ENCODE measurements around the gene C4A.
"Not testable (repeated sequence)": the region's sequence is repeated elsewhere in the genome, so short reads cannot be mapped to it uniquely, and the experiment has no call there.

Gene C4A

DNA sequence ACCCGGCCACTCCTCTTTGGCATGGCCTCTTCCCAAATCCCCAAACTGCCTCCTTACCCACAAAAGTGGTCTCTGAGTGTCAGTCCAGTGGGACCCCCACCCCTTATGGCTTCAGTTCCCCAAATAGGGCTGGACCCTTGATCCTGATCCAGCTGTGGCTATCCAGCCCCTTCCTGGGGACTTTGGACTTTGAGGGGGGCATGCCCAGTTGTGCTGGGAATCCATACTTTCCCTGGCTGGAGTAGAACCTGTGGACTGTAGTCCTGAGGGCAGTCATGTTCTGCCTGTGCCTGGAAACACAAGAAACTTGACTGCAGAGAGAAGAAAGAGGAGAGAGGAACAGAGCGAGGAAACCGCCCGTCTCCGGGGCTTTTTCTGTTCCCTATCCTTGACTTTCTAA is 55.3 kb downstream of the C4A start:
- DNase-seq = not testable (repeated sequence)

DNA sequence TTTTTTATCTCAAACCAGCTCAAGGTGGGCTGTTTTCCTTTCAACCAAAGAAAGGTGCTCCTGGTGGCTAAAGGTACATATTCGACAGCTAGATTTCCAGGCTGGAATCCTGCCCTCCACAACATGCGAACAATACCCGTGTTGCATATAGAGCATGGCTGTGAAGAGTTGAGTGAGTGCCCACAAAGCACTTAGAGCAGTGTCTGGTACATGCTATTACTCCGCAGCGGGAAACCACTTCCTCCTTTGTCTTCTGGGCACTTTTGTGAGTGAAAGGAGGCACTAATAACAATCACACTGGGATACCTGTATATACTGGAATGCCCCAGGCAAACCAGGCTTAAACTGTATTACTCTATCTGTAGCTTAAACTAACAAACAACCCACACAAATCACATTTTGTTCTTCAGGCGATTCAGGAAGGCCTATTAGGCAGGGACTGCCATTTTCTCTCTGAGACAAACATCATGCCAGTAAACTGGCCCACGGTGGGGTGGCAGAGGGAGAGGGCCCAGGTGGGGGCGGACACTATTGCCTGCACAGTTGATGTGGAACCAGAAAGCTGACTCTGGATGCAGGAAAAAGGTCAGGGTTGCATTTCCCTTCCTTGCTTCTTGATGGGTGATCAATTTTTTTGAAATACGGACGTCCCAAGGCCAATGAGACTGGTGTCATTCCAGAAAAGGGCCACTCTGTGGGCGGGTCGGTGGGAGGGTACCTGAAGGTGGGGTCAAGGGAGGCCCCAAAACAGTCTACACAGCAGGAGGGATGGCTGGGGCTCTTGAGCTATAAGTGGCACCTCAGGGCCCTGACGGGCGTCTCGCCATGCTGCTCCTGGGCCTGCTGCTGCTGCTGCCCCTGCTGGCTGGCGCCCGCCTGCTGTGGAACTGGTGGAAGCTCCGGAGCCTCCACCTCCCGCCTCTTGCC is 56.0 kb downstream of the C4A start, which contains the start of gene CYP21A2:
Gene CYP21A2 (plus strand): TSS at position 818 of the 927 bp plus-strand sequence. CDS start 8 bp downstream, at position 826.
- DNase-seq = not testable (repeated sequence)

DNA sequence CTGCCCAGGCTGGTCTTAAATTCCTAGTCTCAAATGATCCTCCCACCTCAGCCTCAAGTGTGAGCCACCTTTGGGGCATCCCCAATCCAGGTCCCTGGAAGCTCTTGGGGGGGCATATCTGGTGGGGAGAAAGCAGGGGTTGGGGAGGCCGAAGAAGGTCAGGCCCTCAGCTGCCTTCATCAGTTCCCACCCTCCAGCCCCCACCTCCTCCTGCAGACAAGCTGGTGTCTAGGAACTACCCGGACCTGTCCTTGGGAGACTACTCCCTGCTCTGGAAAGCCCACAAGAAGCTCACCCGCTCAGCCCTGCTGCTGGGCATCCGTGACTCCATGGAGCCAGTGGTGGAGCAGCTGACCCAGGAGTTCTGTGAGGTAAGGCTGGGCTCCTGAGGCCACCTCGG is 57.0 kb downstream of the C4A start:
- DNase-seq = not testable (repeated sequence)

DNA sequence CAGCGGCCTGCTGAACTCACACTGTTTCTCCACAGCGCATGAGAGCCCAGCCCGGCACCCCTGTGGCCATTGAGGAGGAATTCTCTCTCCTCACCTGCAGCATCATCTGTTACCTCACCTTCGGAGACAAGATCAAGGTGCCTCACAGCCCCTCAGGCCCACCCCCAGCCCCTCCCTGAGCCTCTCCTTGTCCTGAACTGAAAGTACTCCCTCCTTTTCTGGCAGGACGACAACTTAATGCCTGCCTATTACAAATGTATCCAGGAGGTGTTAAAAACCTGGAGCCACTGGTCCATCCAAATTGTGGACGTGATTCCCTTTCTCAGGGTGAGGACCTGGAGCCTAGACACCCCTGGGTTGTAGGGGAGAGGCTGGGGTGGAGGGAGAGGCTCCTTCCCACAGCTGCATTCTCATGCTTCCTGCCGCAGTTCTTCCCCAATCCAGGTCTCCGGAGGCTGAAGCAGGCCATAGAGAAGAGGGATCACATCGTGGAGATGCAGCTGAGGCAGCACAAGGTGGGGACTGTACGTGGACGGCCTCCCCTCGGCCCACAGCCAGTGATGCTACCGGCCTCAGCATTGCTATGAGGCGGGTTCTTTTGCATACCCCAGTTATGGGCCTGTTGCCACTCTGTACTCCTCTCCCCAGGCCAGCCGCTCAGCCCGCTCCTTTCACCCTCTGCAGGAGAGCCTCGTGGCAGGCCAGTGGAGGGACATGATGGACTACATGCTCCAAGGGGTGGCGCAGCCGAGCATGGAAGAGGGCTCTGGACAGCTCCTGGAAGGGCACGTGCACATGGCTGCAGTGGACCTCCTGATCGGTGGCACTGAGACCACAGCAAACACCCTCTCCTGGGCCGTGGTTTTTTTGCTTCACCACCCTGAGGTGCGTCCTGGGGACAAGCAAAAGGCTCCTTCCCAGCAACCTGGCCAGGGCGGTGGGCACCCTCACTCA is 57.7 kb downstream of the C4A start:
- DNase-seq = not testable (repeated sequence)

DNA sequence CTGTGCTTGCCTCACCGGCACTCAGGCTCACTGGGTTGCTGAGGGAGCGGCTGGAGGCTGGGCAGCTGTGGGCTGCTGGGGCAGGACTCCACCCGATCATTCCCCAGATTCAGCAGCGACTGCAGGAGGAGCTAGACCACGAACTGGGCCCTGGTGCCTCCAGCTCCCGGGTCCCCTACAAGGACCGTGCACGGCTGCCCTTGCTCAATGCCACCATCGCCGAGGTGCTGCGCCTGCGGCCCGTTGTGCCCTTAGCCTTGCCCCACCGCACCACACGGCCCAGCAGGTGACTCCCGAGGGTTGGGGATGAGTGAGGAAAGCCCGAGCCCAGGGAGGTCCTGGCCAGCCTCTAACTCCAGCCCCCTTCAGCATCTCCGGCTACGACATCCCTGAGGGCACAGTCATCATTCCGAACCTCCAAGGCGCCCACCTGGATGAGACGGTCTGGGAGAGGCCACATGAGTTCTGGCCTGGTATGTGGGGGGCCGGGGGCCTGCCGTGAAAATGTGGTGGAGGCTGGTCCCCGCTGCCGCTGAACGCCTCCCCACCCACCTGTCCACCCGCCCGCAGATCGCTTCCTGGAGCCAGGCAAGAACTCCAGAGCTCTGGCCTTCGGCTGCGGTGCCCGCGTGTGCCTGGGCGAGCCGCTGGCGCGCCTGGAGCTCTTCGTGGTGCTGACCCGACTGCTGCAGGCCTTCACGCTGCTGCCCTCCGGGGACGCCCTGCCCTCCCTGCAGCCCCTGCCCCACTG is 58.6 kb downstream of the C4A start:
- not testable (repeated sequence) for DNase-seq

DNA sequence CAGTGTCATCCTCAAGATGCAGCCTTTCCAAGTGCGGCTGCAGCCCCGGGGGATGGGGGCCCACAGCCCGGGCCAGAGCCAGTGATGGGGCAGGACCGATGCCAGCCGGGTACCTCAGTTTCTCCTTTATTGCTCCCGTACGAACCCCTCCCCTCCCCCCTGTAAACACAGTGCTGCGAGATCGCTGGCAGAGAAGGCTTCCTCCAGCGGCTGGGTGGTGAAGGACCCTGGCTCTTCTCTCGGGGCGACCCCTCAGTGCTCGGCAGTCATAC is 59.1 kb downstream of the C4A start:
- DNase-seq = not testable (repeated sequence)

DNA sequence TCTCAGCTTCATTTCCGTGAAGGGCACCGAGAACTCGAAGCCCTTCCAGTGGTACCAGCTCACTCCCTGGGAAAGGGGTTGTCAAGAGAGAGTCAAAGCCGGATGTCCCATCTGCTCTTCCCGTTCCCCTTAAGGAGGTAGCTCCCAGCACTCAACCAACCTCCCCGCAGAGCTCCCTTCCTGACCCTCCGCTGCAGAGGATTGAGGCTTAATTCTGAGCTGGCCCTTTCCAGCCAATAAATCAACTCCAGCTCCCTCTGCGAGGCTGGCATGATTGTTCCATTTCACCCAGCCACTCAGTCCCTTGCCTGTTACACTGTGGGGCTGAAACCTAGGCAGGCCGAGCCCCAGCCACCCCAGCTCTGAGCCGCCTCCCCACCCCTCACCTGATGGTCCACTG is 59.5 kb downstream of the C4A start:
- DNase-seq = not testable (repeated sequence)

DNA sequence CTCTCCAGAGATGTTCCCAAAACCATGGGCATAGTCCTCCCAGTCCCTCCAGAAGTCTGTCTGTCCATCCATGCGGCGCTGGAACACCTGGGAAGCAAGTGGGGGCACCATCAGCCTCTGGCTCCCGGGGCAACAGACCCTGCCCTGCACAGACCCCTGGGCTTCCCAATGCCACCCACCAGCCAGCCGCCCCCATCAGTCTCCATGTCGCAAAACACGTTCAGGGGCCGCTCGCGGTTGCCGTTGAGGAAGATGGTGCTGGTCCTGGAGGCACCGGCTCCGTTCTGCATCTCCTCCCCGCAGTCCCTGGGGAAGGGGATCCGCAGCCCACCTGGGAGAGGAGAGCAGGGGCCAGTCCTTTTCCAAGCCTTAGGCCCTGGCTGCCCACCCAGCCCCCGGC is 60.4 kb downstream of the C4A start:
- DNase-seq = not testable (repeated sequence)

DNA sequence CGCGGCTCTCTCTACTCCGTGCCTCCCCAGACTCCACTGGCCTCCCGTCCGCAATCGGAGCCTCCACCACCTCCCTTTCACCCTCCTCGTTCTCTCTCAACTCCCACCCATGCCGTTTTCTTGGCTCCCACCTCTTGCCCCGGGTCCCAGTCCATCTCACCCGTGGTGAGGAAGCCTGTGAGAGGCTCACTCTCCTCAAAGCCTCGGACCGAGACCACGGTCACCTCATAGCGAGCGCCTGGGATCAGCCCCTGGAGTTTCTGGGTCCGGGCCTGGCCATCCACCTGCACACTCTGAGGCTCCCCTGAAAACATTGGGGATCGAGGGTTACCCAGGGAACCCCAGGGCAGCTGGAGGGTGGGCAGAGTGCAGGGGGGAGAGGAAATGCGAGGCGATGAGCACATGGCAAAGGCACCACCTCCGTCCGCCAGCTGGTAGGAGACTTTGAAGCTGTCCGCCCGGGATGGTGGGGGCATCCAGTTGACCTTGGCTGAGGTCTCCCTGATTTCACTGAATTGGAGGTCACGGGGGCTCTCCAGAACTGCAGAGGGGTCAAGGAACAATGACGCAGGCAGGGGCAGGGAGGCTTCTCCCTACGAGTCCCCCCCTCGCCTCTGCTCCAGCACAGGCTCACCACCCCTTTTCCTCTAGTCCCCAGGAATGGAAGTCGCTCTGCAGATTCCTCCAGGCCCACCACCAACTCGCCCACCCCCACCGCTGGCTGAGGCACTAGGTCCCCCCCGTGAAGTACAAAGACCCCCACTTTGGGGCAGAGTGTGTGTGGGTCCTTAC is 61.9 kb downstream of the C4A start:
- not testable (repeated sequence) for DNase-seq

DNA sequence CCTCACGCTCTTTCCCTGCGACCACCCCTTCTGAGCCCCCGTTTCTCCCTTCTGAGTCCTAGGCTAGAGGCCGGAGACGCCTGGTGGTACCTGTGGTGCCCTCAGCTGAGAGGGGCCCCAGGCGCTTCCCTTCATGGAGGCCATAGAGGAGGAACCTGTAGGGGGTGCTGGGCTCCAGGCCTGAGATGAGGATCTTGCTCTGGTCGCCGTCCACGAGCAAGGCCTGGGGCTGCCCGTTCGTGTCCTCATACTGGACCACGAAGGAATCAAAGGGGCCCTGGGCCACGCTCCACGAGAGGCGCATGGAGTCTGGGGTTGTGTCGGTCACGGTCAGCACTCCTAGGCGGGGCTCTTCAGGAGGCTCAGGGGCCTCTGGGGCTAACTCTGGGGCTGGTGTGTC is 63.1 kb downstream of the C4A start:
- DNase-seq = not testable (repeated sequence)

DNA sequence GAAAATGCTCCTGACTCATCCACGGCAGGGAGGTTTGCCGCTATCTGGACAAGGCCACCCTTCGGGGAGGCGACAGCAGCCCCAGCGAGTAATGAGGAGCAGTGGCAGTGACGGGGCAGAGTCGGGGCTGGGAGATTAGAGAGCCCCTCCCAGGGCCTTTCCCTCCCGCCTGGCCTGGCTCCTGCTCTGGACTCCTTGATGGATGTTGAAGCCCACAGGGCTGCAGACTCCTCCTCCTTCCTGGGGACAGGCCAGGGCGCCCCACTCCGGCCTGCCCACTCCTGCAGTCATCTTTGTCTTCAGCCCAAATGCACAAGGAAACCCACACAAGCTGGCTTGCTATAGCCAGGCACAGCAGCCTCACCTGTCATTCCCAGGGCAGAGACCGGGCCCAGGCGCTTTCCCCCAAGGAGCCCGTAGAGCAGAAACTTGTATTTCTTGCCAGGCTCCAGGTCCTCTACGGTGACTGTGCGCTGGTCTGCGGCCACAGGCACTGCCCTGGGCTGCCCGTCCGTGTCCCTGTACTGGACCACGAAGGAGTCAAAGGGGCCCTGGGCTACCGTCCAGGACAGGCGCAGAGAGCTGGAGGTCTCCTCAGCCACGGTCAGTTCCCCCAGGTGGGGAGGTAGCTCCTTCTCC is 64.1 kb downstream of the C4A start:
- DNase-seq = no peak

DNA sequence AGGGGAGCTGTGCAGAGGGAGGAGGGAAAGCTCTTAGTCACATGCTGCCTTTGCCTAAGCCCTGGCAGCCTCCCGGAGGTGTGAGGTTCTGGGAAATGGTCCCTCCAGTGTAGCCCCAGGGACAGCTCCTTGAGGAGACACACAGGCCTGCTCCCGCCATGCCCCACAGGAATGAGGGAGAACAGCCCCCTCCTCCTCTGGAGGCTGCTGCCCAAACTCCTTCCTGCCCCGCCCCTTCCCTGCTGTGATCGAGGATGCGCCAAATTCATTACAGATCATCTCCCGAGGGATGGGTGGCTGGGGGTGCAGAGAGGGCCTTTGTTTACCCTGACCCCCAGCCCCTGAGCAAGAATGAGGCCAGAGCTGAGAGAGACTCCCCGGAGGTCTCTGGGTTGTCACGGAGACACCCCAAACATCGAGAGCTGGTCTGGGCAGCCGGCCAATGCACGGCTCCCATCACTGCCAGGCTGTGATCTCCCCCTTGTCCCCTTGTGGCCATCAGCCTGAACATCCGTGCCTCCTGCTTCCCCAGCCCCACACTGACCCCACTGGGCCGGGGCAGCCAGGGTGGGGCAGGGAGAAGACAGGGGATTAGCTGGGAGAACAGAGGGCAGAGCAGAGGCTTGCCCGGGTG is 64.7 kb downstream of the C4A start:
- no peak for DNase-seq

DNA sequence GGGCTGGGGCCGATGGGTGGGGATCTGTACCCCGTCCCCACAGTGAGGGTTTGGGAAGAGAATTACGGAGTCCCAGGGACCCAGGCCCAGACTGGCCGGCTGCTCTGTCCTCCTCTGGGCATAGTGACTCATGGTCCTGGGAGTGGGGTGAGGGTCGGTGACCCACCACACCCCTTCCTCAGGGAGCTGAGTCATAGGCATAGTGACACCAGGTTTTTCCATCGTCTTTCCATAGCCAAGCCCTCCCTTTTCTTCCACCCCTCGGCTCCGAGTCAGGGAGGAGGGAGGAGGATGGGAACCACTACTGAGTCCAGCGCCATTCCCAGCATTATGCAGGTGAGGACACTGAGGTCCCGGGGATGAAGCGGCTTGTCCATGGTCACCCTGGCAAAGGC is 65.2 kb downstream of the C4A start:
- no peak for DNase-seq

DNA sequence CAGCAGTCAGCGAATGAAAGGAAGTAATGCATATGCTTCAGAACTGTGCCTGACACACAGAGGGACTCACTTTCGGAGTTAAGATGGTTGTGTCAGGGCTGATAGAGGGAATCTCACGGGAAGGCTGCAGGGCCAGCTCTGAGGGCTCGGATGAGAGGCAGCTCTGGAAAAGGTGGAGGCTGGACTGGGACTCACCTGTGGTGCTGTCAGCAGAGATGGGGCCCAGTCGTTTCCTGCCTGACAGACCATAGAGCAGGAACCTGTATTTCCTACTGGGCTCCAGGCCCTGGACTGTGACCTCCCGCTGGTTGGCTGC is 65.6 kb downstream of the C4A start:
- DNase-seq = no peak

DNA sequence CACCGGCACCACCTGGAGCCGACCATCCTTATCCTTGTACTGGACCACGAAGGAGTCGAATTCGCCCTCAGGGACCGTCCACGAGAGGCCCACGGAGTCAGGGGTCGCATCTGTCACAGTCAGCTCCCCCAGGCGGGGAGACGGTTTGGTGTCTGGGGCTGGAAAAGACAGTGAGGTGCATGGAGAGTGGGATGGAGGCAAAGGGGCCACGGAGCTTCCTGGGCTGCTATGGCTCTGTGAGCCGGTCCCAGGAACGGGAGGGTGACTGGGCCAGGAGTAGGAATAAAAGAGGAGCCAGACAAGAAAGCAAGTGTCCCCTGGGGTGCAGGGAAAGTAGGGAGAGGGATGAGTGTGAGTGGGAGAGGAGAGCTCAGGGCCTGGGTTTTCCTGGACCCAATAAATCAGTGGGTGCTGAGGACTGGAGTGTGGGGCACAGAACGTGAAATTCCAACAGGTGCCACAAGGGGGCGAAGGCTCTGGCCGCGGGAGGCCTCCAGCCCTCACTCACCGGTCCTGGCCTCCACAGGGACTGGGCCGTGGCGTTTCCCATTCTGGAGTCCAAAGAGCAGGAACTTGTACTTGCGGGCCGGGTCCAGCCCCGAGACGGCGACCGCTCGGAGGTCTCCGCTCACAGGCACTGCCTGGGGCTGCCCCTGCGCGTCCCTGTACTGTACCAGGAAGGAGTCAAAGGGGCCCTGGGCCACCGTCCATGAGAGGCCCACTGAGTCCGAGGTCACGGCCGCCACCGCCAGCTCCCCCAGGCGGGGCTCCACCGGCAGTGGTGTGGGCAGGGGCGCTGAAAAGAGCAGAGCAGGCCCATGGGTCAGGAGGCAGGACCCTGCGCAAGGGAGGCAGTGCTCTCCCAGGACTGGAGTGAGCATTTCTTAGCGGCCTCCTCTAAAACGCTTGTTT is 66.3 kb downstream of the C4A start:
- DNase-seq = peak; percentile 73

DNA sequence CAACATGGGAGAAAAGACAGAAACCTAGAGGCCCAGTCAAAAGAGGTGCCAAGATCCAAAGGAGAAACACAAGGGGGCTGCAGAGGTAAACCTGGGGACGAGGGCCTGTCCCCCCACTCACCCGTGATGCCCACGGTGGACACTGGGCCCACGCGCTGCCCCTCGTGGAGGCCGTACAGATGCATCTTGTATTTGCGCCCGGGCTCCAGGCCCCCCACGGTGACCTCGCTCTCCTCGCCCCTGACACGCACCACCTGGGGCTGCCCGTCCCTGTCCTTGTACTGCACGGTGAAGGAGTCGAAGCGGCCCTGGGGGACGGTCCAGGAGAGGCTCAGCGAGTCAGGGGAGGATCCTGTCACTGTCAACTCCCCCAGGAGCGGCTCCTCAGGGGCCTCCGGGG is 67.3 kb downstream of the C4A start:
- not testable (repeated sequence) for DNase-seq

DNA sequence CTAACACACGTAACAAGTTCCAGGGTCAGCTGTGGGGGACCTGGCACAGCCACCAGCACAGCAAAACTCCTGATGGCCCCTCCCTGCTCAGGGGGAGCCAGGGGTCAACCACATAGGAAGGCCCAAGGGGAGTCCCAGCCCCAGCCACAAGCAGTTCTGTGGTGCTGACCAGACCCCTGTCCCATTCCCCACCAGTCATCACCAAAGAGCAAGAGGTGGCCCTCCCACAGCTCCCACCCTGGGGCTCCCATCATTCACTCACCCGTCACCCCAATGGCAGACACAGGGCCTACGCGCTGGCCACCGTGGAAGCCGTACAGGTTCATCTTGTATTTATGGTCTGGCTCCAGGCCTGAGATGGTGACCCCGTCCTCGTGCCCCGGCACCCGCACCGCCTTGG is 67.9 kb downstream of the C4A start:
- DNase-seq = not testable (repeated sequence)

DNA sequence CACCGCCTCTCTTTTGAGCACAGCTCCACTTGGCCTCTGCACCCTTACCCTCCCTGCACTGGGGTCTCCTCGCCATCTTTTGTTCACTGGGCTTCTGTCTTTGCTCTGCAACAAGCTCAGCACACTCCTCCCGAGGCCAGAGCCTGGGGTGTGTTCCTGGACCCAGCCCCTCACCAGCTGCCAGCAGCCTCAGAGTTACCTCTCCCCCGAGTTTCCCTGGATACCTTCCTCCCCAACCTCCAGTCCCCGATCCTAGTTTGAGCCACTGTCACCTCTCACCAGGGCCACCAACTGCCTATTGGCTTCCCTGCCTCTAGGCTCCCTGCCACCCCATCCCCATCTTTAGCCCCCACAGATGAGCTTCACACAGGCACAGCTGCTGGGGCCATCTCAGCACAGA is 68.7 kb downstream of the C4A start:
- no peak for DNase-seq

Measured in CD4-positive, alpha-beta T cell treated with Interleukin-6 for 4 hours (primary cell).